H54 (cell line): ENCODE data around the gene CDC42BPB.
"Not testable (repeated sequence)": the region's sequence is repeated elsewhere in the genome, so short reads cannot be mapped to it uniquely, and the experiment has no call there.

Experiments used
- DNase-seq: peaks from one replicate; pipeline ENCODE4 v3.0.0; 2011; ENCODE audit warnings: low spot score, mixed read lengths; ENCODE audit not compliant: insufficient read length
- FAIRE-seq: peaks from 3 replicates; lab custom pipeline; 2011; peaks lifted over from hg19 to GRCh38; lab: Jason Lieb, UNC
- POLR2A ChIP-seq: IDR thresholded peaks from 2 replicates; pipeline ENCODE4 v1.6.1; 2011; ENCODE audit warnings: low read depth, mild to moderate bottlenecking, low read length

Gene CDC42BPB

GRCh38 chr14:102927878-102928411 is 129.4 kb downstream of the CDC42BPB start:
- FAIRE-seq: no peak
- no peak for DNase-seq
- no peak for TF ChIP-seq POLR2A

- TF ChIP-seq POLR2A: no peak
- DNase-seq (no peak), FAIRE-seq (no peak)
These were observed 129.9 kb downstream of the CDC42BPB start for GRCh38 chr14:102927346-102927877.

- DNase-seq, FAIRE-seq: not testable (repeated sequence)
These were observed 130.5 kb downstream of the CDC42BPB start for GRCh38 chr14:102926840-102927239.

- TF ChIP-seq POLR2A: no peak
- DNase-seq (no peak), FAIRE-seq (no peak)
These were observed 131.2 kb downstream of the CDC42BPB start for GRCh38 chr14:102926104-102926503.

GRCh38 chr14:102925646-102926045 is 131.7 kb downstream of the CDC42BPB start:
- DNase-seq (no peak), FAIRE-seq (no peak)
- no peak for TF ChIP-seq POLR2A

- FAIRE-seq (no peak), DNase-seq (no peak)
- no peak for TF ChIP-seq POLR2A
These were observed 132.4 kb downstream of the CDC42BPB start for GRCh38 chr14:102924632-102925588.

- TF ChIP-seq POLR2A: no peak
- DNase-seq: no peak
- no peak for FAIRE-seq
These were observed 133.3 kb downstream of the CDC42BPB start for GRCh38 chr14:102923925-102924486.

- FAIRE-seq: no peak
- TF ChIP-seq POLR2A: no peak
These were observed 134.0 kb downstream of the CDC42BPB start for GRCh38 chr14:102923201-102923924.

GRCh38 chr14:102922490-102923200 is 134.7 kb downstream of the CDC42BPB start, which contains the start of gene AMN:
TSS of gene AMN (plus strand) at chr14:102922663. CDS start at chr14:102922689, 26 bp downstream.
- DNase-seq: no peak
- no peak for FAIRE-seq

More at GRCh38 chr14:102923201-102923924, 134.0 kb downstream of the CDC42BPB start:
- no peak for DNase-seq

GRCh38 chr14:102920998-102921304 is 136.4 kb downstream of the CDC42BPB start:
- TF ChIP-seq POLR2A: no peak
- no peak for DNase-seq
- no peak for FAIRE-seq

More at GRCh38 chr14:102922490-102923200, 134.7 kb downstream of the CDC42BPB start, which contains the start of gene AMN:
- no peak for TF ChIP-seq POLR2A

GRCh38 chr14:102920273-102920997 is 136.9 kb downstream of the CDC42BPB start:
- DNase-seq (no peak), FAIRE-seq (no peak)
- TF ChIP-seq POLR2A: no peak

GRCh38 chr14:102918438-102918837 is 138.9 kb downstream of the CDC42BPB start:
- no peak for FAIRE-seq
- TF ChIP-seq POLR2A: no peak
- no peak for DNase-seq
